HepG2 (cell line): ENCODE results near the gene UBE2J1.

ENCODE experiments used
- BRD4 ChIP-seq: sonication (generic); formaldehyde crosslinking; IDR thresholded peaks from 2 replicates; pipeline ENCODE4 v1.4.0; 2020; ENCODE audit warnings: missing genetic modification reagents
- CREB1 ChIP-seq, 2 experiments: fragments of 450-650 bp in 1 of 2; IDR thresholded peaks; 2 replicates each; pipeline ENCODE4 v1.6.1; 2016 to 2017; ENCODE audit warnings: control low read depth in 1 of 2, mild to moderate bottlenecking in 1 of 2, missing compliant biosample characterization in 1 of 2, missing genetic modification characterization in 1 of 2
- EZH2 ChIP-seq: conservative IDR thresholded peaks from 2 replicates; pipeline ENCODE4 v1.6.1; 2012; ENCODE audit warnings: mild to moderate bottlenecking, low read depth, low read length, moderate library complexity
- JUN ChIP-seq: sonication (generic); formaldehyde crosslinking; IDR thresholded peaks from 2 replicates; pipeline ENCODE4 v1.4.0; 2020; ENCODE audit warnings: mild to moderate bottlenecking, missing genetic modification reagents
- KLF13 ChIP-seq: sonication (generic); formaldehyde crosslinking; IDR thresholded peaks from 2 replicates; pipeline ENCODE4 v1.4.0; 2020; ENCODE audit warnings: mild to moderate bottlenecking, missing genetic modification reagents
- RELA ChIP-seq: sonication (generic); formaldehyde crosslinking; IDR thresholded peaks from 2 replicates; pipeline ENCODE4 v1.4.0; 2020; ENCODE audit warnings: missing genetic modification reagents
- RXRB ChIP-seq: IDR thresholded peaks from 2 replicates; pipeline ENCODE4 v1.6.1; 2016; ENCODE audit warnings: borderline replicate concordance, missing genetic modification reagents, missing compliant biosample characterization
- SMAD1 ChIP-seq: sonication (generic); formaldehyde crosslinking; IDR thresholded peaks from 2 replicates; pipeline ENCODE4 v1.4.0; 2020; ENCODE audit warnings: missing genetic modification reagents, low read depth, mild to moderate bottlenecking, borderline replicate concordance
- SMARCC2 ChIP-seq: fragments of 450-650 bp; IDR thresholded peaks from 2 replicates; pipeline ENCODE4 v1.6.1; 2017; ENCODE audit warnings: antibody characterized with exemption, mild to moderate bottlenecking
- SRY ChIP-seq: sonication (generic); formaldehyde crosslinking; IDR thresholded peaks from 2 replicates; pipeline ENCODE4 v1.8.0; 2022; ENCODE audit warnings: mild to moderate bottlenecking, missing genetic modification reagents
- TBP ChIP-seq: sonication (generic); formaldehyde crosslinking; IDR thresholded peaks from 2 replicates; pipeline ENCODE4 v1.5.0; 2020; ENCODE audit warnings: missing genetic modification reagents
- TBX3 ChIP-seq: fragments of 450-650 bp; IDR thresholded peaks from 2 replicates; pipeline ENCODE4 v1.6.1; 2017; ENCODE audit warnings: antibody characterized with exemption, mild to moderate bottlenecking, inconsistent platforms, borderline replicate concordance
- ZNF10 ChIP-seq: sonication (generic); formaldehyde crosslinking; IDR thresholded peaks from 2 replicates; pipeline ENCODE4 v1.4.0; 2020; ENCODE audit warnings: mild to moderate bottlenecking, low read depth, missing genetic modification reagents, borderline replicate concordance
- ZNF383 ChIP-seq: sonication (generic); formaldehyde crosslinking; IDR thresholded peaks from 2 replicates; pipeline ENCODE4 v1.4.0; 2020; ENCODE audit warnings: missing genetic modification reagents, mild to moderate bottlenecking, borderline replicate concordance

GRCh38 chr6:89378628-89379027, 26.1 kb upstream of the UBE2J1 start:
- TF ChIP-seq EZH2 (no peak), TBP (CRISPR knock-in tag) (no peak), CREB1 (IDR thresholded peaks at IDR 0.05) (no peak), CREB1 (CRISPR knock-in tag; IDR thresholded peaks at IDR 0.05) (no peak), ZNF10 (CRISPR knock-in tag) (no peak), SMAD1 (CRISPR knock-in tag) (no peak), SRY (CRISPR knock-in tag) (no peak), KLF13 (CRISPR knock-in tag) (no peak), RXRB (CRISPR knock-in tag) (no peak), SMARCC2 (no peak), ZNF383 (CRISPR knock-in tag) (no peak), JUN (no peak), BRD4 (CRISPR knock-in tag) (no peak), TBX3 (no peak), RELA (CRISPR knock-in tag) (no peak)
